Lower leg skin (tissue), 4 donors: Measurements from ENCODE around the gene DUSP8. TPM values are rescaled to one million over a fixed set of nuclear protein-coding genes. Genes with fewer than 3 reads are reported as not detected.

ENCODE experiments used
- DNase-seq, 2 donors: peaks; one replicate each; pipeline ENCODE4 v3.0.0-alpha.2; 2019; ENCODE audit warnings: low spot score in 2 of 2
- H3K4me3 ChIP-seq: fragments of 200-600 bp; sonication (generic); 2 replicates; pipeline ENCODE4 v1.5.1; 2017; ENCODE audit warnings: mild to moderate bottlenecking, low read depth; ENCODE audit not compliant: poor library complexity, severe bottlenecking
- CTCF ChIP-seq, 3 donors: fragments of 450-650 bp; IDR thresholded peaks; one replicate each; pipeline ENCODE4 v1.5.1; 2016; ENCODE audit warnings: antibody characterized with exemption in 3 of 3, mild to moderate bottlenecking in 3 of 3, moderate library complexity in 2 of 3
- POLR2A ChIP-seq, 2 donors: fragments of 450-650 bp; IDR thresholded peaks; one replicate each; pipeline ENCODE4 v1.6.1; 2016 to 2017; ENCODE audit warnings: antibody characterized with exemption in 2 of 2, mild to moderate bottlenecking in 1 of 2, moderate library complexity in 1 of 2
- WGBS, 2 donors: methylation state at CpG; one replicate each; pipeline ENCODE4 v1.1.5; 2018; 5-methylcytosine and 5-hydroxymethylcytosine counted together
- intact Hi-C: fragments of 100-400 bp; cut with DNase I; formaldehyde crosslinking; loops from one replicate; pipeline ENCODE4 v1.15.0; 2023; ENCODE audit warnings: low total_unique reads
- total RNA-seq, 4 donors: library from RNA; depleted of rRNA; stranded (reverse); fragments of >200 nt; gene quantifications; one replicate each; pipeline ENCODE4 v1.1.0, GENCODE V29; 2016

Gene DUSP8
- total RNA-seq, 4 donors from 2014 or later, result 4.0 to 11.6 (median 5.9) TPM

GRCh38 chr11:1541474-1542204 lies 30.4 kb downstream of the DUSP8 start:
- no peak overlapping the region for H3K4me3 ChIP-seq
- intact Hi-C loops, result no loop called here
- WGBS, 2 donors, result 84 to 85% methylated on average over 21 to 22 of the region's 22 CpGs
- DNase-seq, result no peak
- TF ChIP-seq CTCF (IDR thresholded peaks at IDR 0.05), result no peak
- no peak for TF ChIP-seq POLR2A (IDR thresholded peaks at IDR 0.05)

GRCh38 chr11:1540074-1540473 lies 32.0 kb downstream of the DUSP8 start:
- TF ChIP-seq POLR2A (IDR thresholded peaks at IDR 0.05) (no peak), CTCF (IDR thresholded peaks at IDR 0.05) (no peak)
- 92 to 94% methylated on average over 6 of the region's 6 CpGs for WGBS, 2 donors
- intact Hi-C loops, result no loop called here
- H3K4me3 ChIP-seq, result no peak overlapping the region
- no peak for DNase-seq

GRCh38 chr11:1538153-1538552 lies 33.9 kb downstream of the DUSP8 start:
- no peak for TF ChIP-seq CTCF (IDR thresholded peaks at IDR 0.05)
- TF ChIP-seq POLR2A (IDR thresholded peaks at IDR 0.05), result no peak
- intact Hi-C loops, result no loop called here
- no peak for DNase-seq
- H3K4me3 ChIP-seq, result no peak overlapping the region
- 85 to 88% methylated on average over 5 of the region's 5 CpGs for WGBS, 2 donors

GRCh38 chr11:1536065-1536843 lies 35.8 kb downstream of the DUSP8 start:
- no peak for DNase-seq
- WGBS, 2 donors, result 62 to 73% methylated on average over 16 of the region's 16 CpGs
- TF ChIP-seq CTCF (IDR thresholded peaks at IDR 0.05) (no peak), POLR2A (IDR thresholded peaks at IDR 0.05) (no peak)
- no peak overlapping the region for H3K4me3 ChIP-seq
- intact Hi-C loops, result no loop called here

- 61 to 71% methylated on average over 14 of the region's 14 CpGs for WGBS, 2 donors
- no peak for TF ChIP-seq CTCF (IDR thresholded peaks at IDR 0.05)
- TF ChIP-seq POLR2A (IDR thresholded peaks at IDR 0.05), result no peak
- H3K4me3 ChIP-seq, result no peak overlapping the region
- intact Hi-C loops, result no loop called here
- no peak for DNase-seq
These were observed 37.4 kb downstream of the DUSP8 start for GRCh38 chr11:1534682-1535081.
